ENCODE data around the gene IAPP. TPM values are rescaled to one million over a fixed set of nuclear protein-coding genes. Genes with fewer than 3 reads are reported as not detected.
"Not testable (repeated sequence)": the region's sequence is repeated elsewhere in the genome, so short reads cannot be mapped to it uniquely, and the experiment has no call there.

Gene IAPP
- total RNA-seq, 4 donors from 2014 or later = not detected

GRCh38 chr12:21413369-21414277 is 40.9 kb downstream of the IAPP start:
- Histone ChIP-seq H3K4me1 (no peaks in the 10 kb centered on the region), H3K9me3 (no peaks in the 10 kb centered on the region), H3K27me3 (no peaks in the 10 kb centered on the region), H3K27ac (no peak overlapping the region), H3K4me3 (no peak overlapping the region), H3K36me3 (no peaks in the 10 kb centered on the region)
- WGBS, 2 donors (ENCODE audit: low coverage in 1 of 2) = 74 to 84% methylated on average over 9 to 12 of the region's 16 CpGs
- no peak for ATAC-seq
- TF ChIP-seq EP300 (IDR thresholded peaks at IDR 0.05) (no peak), POLR2A (IDR thresholded peaks at IDR 0.05) (no peak)

GRCh38 chr12:21416511-21417121 is 43.9 kb downstream of the IAPP start:
- H3K36me3 ChIP-seq = no peaks in the 10 kb centered on the region
- no peak overlapping the region for H3K4me3 ChIP-seq
- H3K27me3 ChIP-seq = no peaks in the 10 kb centered on the region
- H3K9me3 ChIP-seq = no peaks in the 10 kb centered on the region
- no peaks in the 10 kb centered on the region for H3K4me1 ChIP-seq
- no peak overlapping the region for H3K27ac ChIP-seq
- no peak for TF ChIP-seq POLR2AphosphoS5 (IDR thresholded peaks at IDR 0.05)
- TF ChIP-seq POLR2A (IDR thresholded peaks at IDR 0.05) = no peak
- TF ChIP-seq CTCF (IDR thresholded peaks at IDR 0.05) = no peak
- no peak for TF ChIP-seq EP300 (IDR thresholded peaks at IDR 0.05)
- no peak for ATAC-seq
- 41 to 45% methylated on average over 3 to 4 of the region's 4 CpGs for WGBS, 2 donors (ENCODE audit: low coverage in 1 of 2)

- ATAC-seq, H3K27me3 ChIP-seq, H3K36me3 ChIP-seq, H3K9me3 ChIP-seq, H3K4me3 ChIP-seq, H3K27ac ChIP-seq, H3K4me1 ChIP-seq: not testable (repeated sequence)
- 68% methylated on average over 5 of the region's 5 CpGs; no CpG with 5 or more reads in 1 of the 2 donors for WGBS, 2 donors (ENCODE audit: low coverage in 1 of 2)
These were observed 45.7 kb downstream of the IAPP start for GRCh38 chr12:21418398-21418797.

GRCh38 chr12:21419009-21419699 is 46.5 kb downstream of the IAPP start:
- H3K4me3 ChIP-seq, H3K27ac ChIP-seq, H3K4me1 ChIP-seq, ATAC-seq, H3K36me3 ChIP-seq, H3K27me3 ChIP-seq, H3K9me3 ChIP-seq: not testable (repeated sequence)
- 80 to 83% methylated on average over 1 to 3 of the region's 30 CpGs for WGBS, 2 donors (ENCODE audit: low coverage in 1 of 2)

- 53 to 76% methylated on average over 4 of the region's 4 CpGs for WGBS, 2 donors (ENCODE audit: low coverage in 1 of 2)
These were observed 55.5 kb downstream of the IAPP start for GRCh38 chr12:21428241-21428640.

More at GRCh38 chr12:21428241-21428640, 55.5 kb downstream of the IAPP start:
- Histone ChIP-seq H3K27ac (no peak overlapping the region), H3K4me3 (no peak overlapping the region), H3K36me3 (no peaks in the 10 kb centered on the region), H3K9me3 (no peaks in the 10 kb centered on the region), H3K27me3 (no peaks in the 10 kb centered on the region), H3K4me1 (no peaks in the 10 kb centered on the region)
- no peak for ATAC-seq
- TF ChIP-seq POLR2A (IDR thresholded peaks at IDR 0.05) (no peak), EP300 (IDR thresholded peaks at IDR 0.05) (no peak), POLR2AphosphoS5 (IDR thresholded peaks at IDR 0.05) (no peak), CTCF (IDR thresholded peaks at IDR 0.05) (no peak)

Other genes starting within 250 kb of the IAPP start
- gene SLCO1B1, start 241.7 kb upstream of the IAPP start, total RNA-seq = not detected
- gene SLCO1A2, start 38.0 kb upstream of the IAPP start, total RNA-seq = under 1 TPM in 1 of 4 donors, not detected in 3; 0.04 TPM
- 10 to 100 TPM; 17.9 to 22.1 (median 20.1) TPM for gene PYROXD1, start 64.8 kb downstream of the IAPP start, total RNA-seq
- gene RECQL, start 128.7 kb downstream of the IAPP start, total RNA-seq = 10 to 100 TPM; 44.6 to 75.0 (median 58.2) TPM
- gene GOLT1B, start 128.9 kb downstream of the IAPP start, total RNA-seq = 10 to 100 TPM; 16.9 to 24.4 (median 20.9) TPM
- gene SPX, start 153.4 kb downstream of the IAPP start, total RNA-seq = 1 to 10 TPM in 1 of 4 donors, under 1 TPM in 3; 0.15 to 1.2 (median 0.67) TPM
- not detected for gene GYS2, start 231.9 kb downstream of the IAPP start, total RNA-seq